MM.1S (cell line): ENCODE measurements around the gene TXLNG.

Source experiments
- EZH2 ChIP-seq: fragments of 300-600 bp; sonication (generic); optimal IDR thresholded peaks from 2 replicates; pipeline ENCODE3; 2017; ENCODE audit warnings: low read depth, mild to moderate bottlenecking, antibody characterized with exemption, low read length, mixed read lengths
- EZH2phosphoT487 ChIP-seq: fragments of 300-600 bp; sonication (generic); IDR thresholded peaks from 2 replicates; pipeline ENCODE4 v1.6.1; 2018; ENCODE audit warnings: antibody characterized with exemption, low read length
- TF ChIP-seq, protein P1 (sequence below): fragments of 300-600 bp; sonication (generic); IDR thresholded peaks from 2 replicates; pipeline ENCODE4 v1.5.1; 2016; ENCODE audit warnings: antibody characterized with exemption, low read length, mixed read lengths

DNA sequence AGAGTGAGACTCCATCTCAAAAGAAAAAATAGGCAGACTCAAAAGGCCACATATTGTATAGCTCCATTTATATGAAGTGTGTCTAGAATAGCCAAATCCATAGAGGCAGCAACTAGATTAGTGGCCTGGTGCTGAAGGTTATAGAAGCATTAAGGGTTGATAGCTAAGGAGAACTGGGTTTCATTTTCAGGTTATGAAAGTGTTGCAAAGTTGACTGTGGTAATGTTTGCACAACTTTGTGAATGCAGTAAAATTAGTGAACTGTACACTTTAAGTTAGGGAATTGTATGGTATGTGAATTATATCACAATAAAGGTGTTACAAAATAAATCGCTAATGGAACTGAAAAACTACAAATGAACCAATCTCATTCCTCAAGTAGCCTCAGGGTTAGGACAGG is 28.3 kb downstream of the TXLNG start:
- TF ChIP-seq, protein P1, sequence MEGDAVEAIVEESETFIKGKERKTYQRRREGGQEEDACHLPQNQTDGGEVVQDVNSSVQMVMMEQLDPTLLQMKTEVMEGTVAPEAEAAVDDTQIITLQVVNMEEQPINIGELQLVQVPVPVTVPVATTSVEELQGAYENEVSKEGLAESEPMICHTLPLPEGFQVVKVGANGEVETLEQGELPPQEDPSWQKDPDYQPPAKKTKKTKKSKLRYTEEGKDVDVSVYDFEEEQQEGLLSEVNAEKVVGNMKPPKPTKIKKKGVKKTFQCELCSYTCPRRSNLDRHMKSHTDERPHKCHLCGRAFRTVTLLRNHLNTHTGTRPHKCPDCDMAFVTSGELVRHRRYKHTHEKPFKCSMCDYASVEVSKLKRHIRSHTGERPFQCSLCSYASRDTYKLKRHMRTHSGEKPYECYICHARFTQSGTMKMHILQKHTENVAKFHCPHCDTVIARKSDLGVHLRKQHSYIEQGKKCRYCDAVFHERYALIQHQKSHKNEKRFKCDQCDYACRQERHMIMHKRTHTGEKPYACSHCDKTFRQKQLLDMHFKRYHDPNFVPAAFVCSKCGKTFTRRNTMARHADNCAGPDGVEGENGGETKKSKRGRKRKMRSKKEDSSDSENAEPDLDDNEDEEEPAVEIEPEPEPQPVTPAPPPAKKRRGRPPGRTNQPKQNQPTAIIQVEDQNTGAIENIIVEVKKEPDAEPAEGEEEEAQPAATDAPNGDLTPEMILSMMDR, result no peak
- TF ChIP-seq EZH2, result no peak
- no peak for TF ChIP-seq EZH2phosphoT487
